ENCODE measurements around the gene PPP2R3B.

The PPP2R3B gene

GRCh38 chrX:314781-315595 is 71.7 kb downstream of the PPP2R3B start:
- Histone ChIP-seq H3K27ac (replicated peaks; ENCODE audit: low read length) (no peak overlapping the region), H3K23ac (ENCODE audit: low read depth, low read length, poor library complexity) (no peak overlapping the region), H3K27me3 (ENCODE audit: control insufficient read depth in 3 of 3, insufficient read depth in 3 of 3, low read depth in 1 of 3, low read length in 3 of 3) (no peaks in the 10 kb centered on the region), H4K8ac (ENCODE audit: low read depth, low read length) (no peak overlapping the region), H3K4ac (ENCODE audit: low read length) (no peak overlapping the region), H3K4me3 (ENCODE audit: low read length in 2 of 2) (no peak overlapping the region), H2BK15ac (ENCODE audit: low read length) (no peak overlapping the region), H3K14ac (ENCODE audit: low read length) (no peak overlapping the region), H4K91ac (ENCODE audit: low read depth, low read length, poor library complexity) (no peak overlapping the region), H2BK120ac (ENCODE audit: low read depth, low read length) (no peak overlapping the region), H2BK5ac (ENCODE audit: low read length) (no peak overlapping the region), H2AFZ (ENCODE audit: low read length) (no peak overlapping the region), H3K4me2 (ENCODE audit: insufficient read depth, low read length, poor library complexity, severe bottlenecking) (no peak overlapping the region), H2BK12ac (ENCODE audit: low read length) (no peak overlapping the region), H3K18ac (ENCODE audit: low read length) (no peak overlapping the region), H3K9me3 (replicated peaks in 1 of 2; ENCODE audit: control insufficient read depth in 2 of 2, insufficient read depth in 1 of 2, low read depth in 1 of 2, low read length in 2 of 2) (peaks cover 0 to 1% of the 10 kb centered on the region in 2 donors), H3K4me1 (ENCODE audit: control insufficient read depth in 2 of 2, insufficient read depth in 1 of 2, low read depth in 1 of 2, low read length in 2 of 2) (peaks cover 0 to 1% of the 10 kb centered on the region in 2 donors), H2AK5ac (ENCODE audit: low read depth, low read length) (no peak overlapping the region), H3K79me1 (ENCODE audit: low read depth, low read length) (peaks cover 35% of the 10 kb centered on the region), H3K9ac (ENCODE audit: low read depth, low read length, poor library complexity) (no peak overlapping the region), H3K36me3 (replicated peaks in 1 of 2; ENCODE audit: control insufficient read depth in 2 of 2, insufficient read depth in 2 of 2, low read length in 2 of 2) (peaks cover 37 to 59% of the 10 kb centered on the region in 2 donors)
- no peak for DNase-seq (ENCODE audit: low spot score)
- no CpG with 5 or more reads among the region's 51 CpGs for WGBS, 2 donors (ENCODE audit: extremely low coverage in 2 of 2, insufficient read length in 2 of 2, insufficient replicate concordance in 1 of 2)

GRCh38 chrX:314049-314448 is 72.7 kb downstream of the PPP2R3B start:
- H3K14ac ChIP-seq (ENCODE audit: low read length) = no peak overlapping the region
- peaks cover 41 to 63% of the 10 kb centered on the region in 2 donors for H3K36me3 ChIP-seq (replicated peaks in 1 of 2; ENCODE audit: control insufficient read depth in 2 of 2, insufficient read depth in 2 of 2, low read length in 2 of 2)
- H2AFZ ChIP-seq (ENCODE audit: low read length) = no peak overlapping the region
- H2AK5ac ChIP-seq (ENCODE audit: low read depth, low read length) = no peak overlapping the region
- no peak overlapping the region for H3K4me2 ChIP-seq (ENCODE audit: insufficient read depth, low read length, poor library complexity, severe bottlenecking)
- H3K4me3 ChIP-seq (ENCODE audit: low read length in 2 of 2) = no peak overlapping the region
- no peak overlapping the region for H2BK12ac ChIP-seq (ENCODE audit: low read length)
- no peak overlapping the region for H2BK15ac ChIP-seq (ENCODE audit: low read length)
- no peak overlapping the region for H2BK5ac ChIP-seq (ENCODE audit: low read length)
- H4K91ac ChIP-seq (ENCODE audit: low read depth, low read length, poor library complexity) = no peak overlapping the region
- no peak overlapping the region for H3K9ac ChIP-seq (ENCODE audit: low read depth, low read length, poor library complexity)
- H3K27me3 ChIP-seq (ENCODE audit: control insufficient read depth in 3 of 3, insufficient read depth in 3 of 3, low read depth in 1 of 3, low read length in 3 of 3) = no peaks in the 10 kb centered on the region
- peaks cover 26% of the 10 kb centered on the region for H3K79me1 ChIP-seq (ENCODE audit: low read depth, low read length)
- peaks cover 0 to 1% of the 10 kb centered on the region in 2 donors for H3K9me3 ChIP-seq (replicated peaks in 1 of 2; ENCODE audit: control insufficient read depth in 2 of 2, insufficient read depth in 1 of 2, low read depth in 1 of 2, low read length in 2 of 2)
- H3K4ac ChIP-seq (ENCODE audit: low read length) = no peak overlapping the region
- WGBS, 2 donors (ENCODE audit: extremely low coverage in 2 of 2, insufficient read length in 2 of 2, insufficient replicate concordance in 1 of 2) = no CpG with 5 or more reads among the region's 34 CpGs
- H3K4me1 ChIP-seq (ENCODE audit: control insufficient read depth in 2 of 2, insufficient read depth in 1 of 2, low read depth in 1 of 2, low read length in 2 of 2) = no peaks in the 10 kb centered on the region
- H3K27ac ChIP-seq (replicated peaks; ENCODE audit: low read length) = no peak overlapping the region
- no peak overlapping the region for H3K23ac ChIP-seq (ENCODE audit: low read depth, low read length, poor library complexity)
- no peak overlapping the region for H4K8ac ChIP-seq (ENCODE audit: low read depth, low read length)
- no peak overlapping the region for H2BK120ac ChIP-seq (ENCODE audit: low read depth, low read length)
- no peak overlapping the region for H3K18ac ChIP-seq (ENCODE audit: low read length)
- no peak for DNase-seq (ENCODE audit: low spot score)

- Histone ChIP-seq H3K36me3 (replicated peaks in 1 of 2; ENCODE audit: control insufficient read depth in 2 of 2, insufficient read depth in 2 of 2, low read length in 2 of 2) (peaks cover 43 to 67% of the 10 kb centered on the region in 2 donors), H3K27ac (replicated peaks; ENCODE audit: low read length) (no peak overlapping the region), H3K9ac (ENCODE audit: low read depth, low read length, poor library complexity) (no peak overlapping the region), H3K4me2 (ENCODE audit: insufficient read depth, low read length, poor library complexity, severe bottlenecking) (no peak overlapping the region), H3K79me1 (ENCODE audit: low read depth, low read length) (peaks cover 26% of the 10 kb centered on the region), H2BK120ac (ENCODE audit: low read depth, low read length) (no peak overlapping the region), H2AFZ (ENCODE audit: low read length) (no peak overlapping the region), H3K4me1 (ENCODE audit: control insufficient read depth in 2 of 2, insufficient read depth in 1 of 2, low read depth in 1 of 2, low read length in 2 of 2) (no peaks in the 10 kb centered on the region), H4K91ac (ENCODE audit: low read depth, low read length, poor library complexity) (no peak overlapping the region), H3K14ac (ENCODE audit: low read length) (no peak overlapping the region), H2BK15ac (ENCODE audit: low read length) (no peak overlapping the region), H2BK5ac (ENCODE audit: low read length) (no peak overlapping the region), H3K9me3 (replicated peaks in 1 of 2; ENCODE audit: control insufficient read depth in 2 of 2, insufficient read depth in 1 of 2, low read depth in 1 of 2, low read length in 2 of 2) (peaks cover 0 to 1% of the 10 kb centered on the region in 2 donors), H3K4ac (ENCODE audit: low read length) (no peak overlapping the region), H2AK5ac (ENCODE audit: low read depth, low read length) (no peak overlapping the region), H3K23ac (ENCODE audit: low read depth, low read length, poor library complexity) (no peak overlapping the region), H4K8ac (ENCODE audit: low read depth, low read length) (no peak overlapping the region), H3K4me3 (ENCODE audit: low read length in 2 of 2) (no peak overlapping the region), H2BK12ac (ENCODE audit: low read length) (no peak overlapping the region), H3K27me3 (ENCODE audit: control insufficient read depth in 3 of 3, insufficient read depth in 3 of 3, low read depth in 1 of 3, low read length in 3 of 3) (no peaks in the 10 kb centered on the region), H3K18ac (ENCODE audit: low read length) (no peak overlapping the region)
- no CpG with 5 or more reads among the region's 8 CpGs for WGBS, 2 donors (ENCODE audit: extremely low coverage in 2 of 2, insufficient read length in 2 of 2, insufficient replicate concordance in 1 of 2)
- DNase-seq (ENCODE audit: low spot score) = no peak
Observed at GRCh38 chrX:313546-313945, 73.2 kb downstream of the PPP2R3B start.

- peaks cover 0 to 1% of the 10 kb centered on the region in 2 donors for H3K9me3 ChIP-seq (replicated peaks in 1 of 2; ENCODE audit: control insufficient read depth in 2 of 2, insufficient read depth in 1 of 2, low read depth in 1 of 2, low read length in 2 of 2)
- DNase-seq (ENCODE audit: low spot score) = no peak
- no CpG with 5 or more reads among the region's 54 CpGs for WGBS, 2 donors (ENCODE audit: extremely low coverage in 2 of 2, insufficient read length in 2 of 2, insufficient replicate concordance in 1 of 2)
- H3K4ac ChIP-seq (ENCODE audit: low read length) = no peak overlapping the region
- H3K79me1 ChIP-seq (ENCODE audit: low read depth, low read length) = peaks cover 26% of the 10 kb centered on the region
- no peak overlapping the region for H3K14ac ChIP-seq (ENCODE audit: low read length)
- H2BK120ac ChIP-seq (ENCODE audit: low read depth, low read length) = no peak overlapping the region
- H4K91ac ChIP-seq (ENCODE audit: low read depth, low read length, poor library complexity) = no peak overlapping the region
- H3K27ac ChIP-seq (replicated peaks; ENCODE audit: low read length) = no peak overlapping the region
- H3K18ac ChIP-seq (ENCODE audit: low read length) = no peak overlapping the region
- H3K4me3 ChIP-seq (ENCODE audit: low read length in 2 of 2) = peak overlapping the region in 1 of 2 donors; percentile 46
- H3K4me2 ChIP-seq (ENCODE audit: insufficient read depth, low read length, poor library complexity, severe bottlenecking) = no peak overlapping the region
- H2AK5ac ChIP-seq (ENCODE audit: low read depth, low read length) = no peak overlapping the region
- H2AFZ ChIP-seq (ENCODE audit: low read length) = no peak overlapping the region
- no peak overlapping the region for H2BK15ac ChIP-seq (ENCODE audit: low read length)
- H3K36me3 ChIP-seq (replicated peaks in 1 of 2; ENCODE audit: control insufficient read depth in 2 of 2, insufficient read depth in 2 of 2, low read length in 2 of 2) = peaks cover 45 to 74% of the 10 kb centered on the region in 2 donors
- H2BK12ac ChIP-seq (ENCODE audit: low read length) = no peak overlapping the region
- no peak overlapping the region for H4K8ac ChIP-seq (ENCODE audit: low read depth, low read length)
- no peaks in the 10 kb centered on the region for H3K27me3 ChIP-seq (ENCODE audit: control insufficient read depth in 3 of 3, insufficient read depth in 3 of 3, low read depth in 1 of 3, low read length in 3 of 3)
- no peak overlapping the region for H2BK5ac ChIP-seq (ENCODE audit: low read length)
- H3K9ac ChIP-seq (ENCODE audit: low read depth, low read length, poor library complexity) = no peak overlapping the region
- no peaks in the 10 kb centered on the region for H3K4me1 ChIP-seq (ENCODE audit: control insufficient read depth in 2 of 2, insufficient read depth in 1 of 2, low read depth in 1 of 2, low read length in 2 of 2)
- H3K23ac ChIP-seq (ENCODE audit: low read depth, low read length, poor library complexity) = no peak overlapping the region
Observed at GRCh38 chrX:312621-313331, 73.9 kb downstream of the PPP2R3B start.

Measured in neuronal stem cell (in vitro differentiated cells).